Right cardiac atrium (tissue), 5 donors: ENCODE measurements around the gene SLC7A8. TPM values are rescaled to one million over a fixed set of nuclear protein-coding genes. Genes with fewer than 3 reads are reported as not detected.
A peak's percentile ranks its signal among the peaks of the same experiment; 100 is the strongest.
"Not testable (repeated sequence)": the region's sequence is repeated elsewhere in the genome, so short reads cannot be mapped to it uniquely, and the experiment has no call there.

ENCODE experiments used
- ATAC-seq, 2 donors: fragments of 200-7000 bp; cut with Tn5 transposase; one replicate each; pipeline versions ENCODE4 v1.8.0 to v1.9.1; 2020; ENCODE audit warnings: moderate library complexity in 2 of 2, mild to moderate bottlenecking in 1 of 2
- DNase-seq, 3 donors: peaks; one replicate each; pipeline ENCODE4 v3.0.0-alpha.2; 2020
- H3K27ac ChIP-seq: one replicate; pipeline ENCODE4 v1.5.1; 2013; ENCODE audit warnings: mild to moderate bottlenecking, low read length, control low read depth, moderate library complexity
- H3K27me3 ChIP-seq: one replicate; pipeline ENCODE4 v1.6.1; 2013; ENCODE audit not compliant: control insufficient read depth, insufficient read depth
- H3K4me1 ChIP-seq: one replicate; pipeline ENCODE4 v1.6.1; 2013; ENCODE audit warnings: low read length; ENCODE audit not compliant: control insufficient read depth, insufficient read depth
- H3K4me3 ChIP-seq: one replicate; pipeline ENCODE4 v1.5.1; 2013; ENCODE audit warnings: low read length, control low read depth
- H3K9me3 ChIP-seq: one replicate; pipeline ENCODE4 v1.6.1; 2013; ENCODE audit warnings: low read length; ENCODE audit not compliant: control insufficient read depth
- WGBS: extraction: QIAGEN DNeasy Blood & Tissue Kit; methylation state at CpG from one replicate; pipeline ENCODE4 v1.1.7; 2013; 5-methylcytosine and 5-hydroxymethylcytosine counted together
- intact Hi-C, 4 donors: fragments of 100-400 bp; cut with DNase I; formaldehyde crosslinking; loops; one replicate each; pipeline versions ENCODE4 v1.11.0 to v1.14.0; 2022 to 2023
- long read RNA-seq, 4 donors: library from polyadenylated mRNA; unstranded; transcript quantifications; one replicate each; pipeline ENCODE4 v2.0.0, GENCODE V29; 2020 to 2021
- polyA plus RNA-seq: library from polyadenylated mRNA; stranded (reverse); fragments of 200-250 nt; gene quantifications from one replicate; pipeline ENCODE4 v1.2.3, GENCODE V29; 2013
- total RNA-seq, 4 donors: library from RNA; stranded (reverse); fragmentation: NEBNext Ultra II Directional; extraction: Animal tissue kit (Norgen Biotek cat#: 25700); gene quantifications; one replicate each; pipeline ENCODE4 v1.2.1, GENCODE V29; 2021
- donor health status: healthy with polysubstance abuse.
- donor health status: DM: no; HTN: yes; CAD: no.
- donor health status: DM: no; HTN: no; CAD: no.
- donor health status: DM: no; HTN: yes; CAD: no; lungs with severe emphysema.
- donor health status: DM: yes; HTN: yes; CAD: no.

Gene SLC7A8
- total RNA-seq (10 to 100 TPM in 2 of 4 donors, 1 to 10 TPM in 2; 6.9 to 11.7 (median 10.1) TPM), polyA plus RNA-seq (7.8 TPM)
- long read RNA-seq, donor 1, partial matches to known transcripts: 1 of 2 reads
- long read RNA-seq, donor 1, other reads (novel, unspliced or antisense): 1 of 2 reads
- long read RNA-seq, donor 2, partial matches to known transcripts: 1 of 2 reads
- long read RNA-seq, donor 2, other reads (novel, unspliced or antisense): 0 of 2 reads
- long read RNA-seq, donor 3: 0 reads
- long read RNA-seq, donor 4, partial matches to known transcripts: 2 of 5 reads
- long read RNA-seq, donor 4, other reads (novel, unspliced or antisense): 2 of 5 reads

DNA sequence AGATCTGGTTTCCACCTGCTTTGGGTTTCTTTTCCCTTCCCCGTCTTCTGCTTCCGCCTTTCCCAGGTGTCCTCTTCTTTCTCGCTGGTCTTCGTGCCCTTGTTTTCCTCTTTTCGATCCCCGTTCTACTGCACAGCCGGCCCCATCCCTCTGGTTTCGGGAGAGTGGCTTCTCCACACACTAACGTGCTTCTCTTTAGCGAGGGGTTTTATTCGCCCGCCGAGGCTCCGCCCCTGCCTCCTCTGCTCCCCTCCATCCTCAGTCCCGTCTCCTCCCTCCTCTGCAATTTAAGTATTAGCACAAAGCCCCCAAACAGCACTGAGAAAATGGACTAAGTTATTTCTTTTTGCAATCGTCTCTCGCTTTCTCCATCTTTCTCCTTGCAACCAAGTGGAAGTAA, at the start of gene SLC7A8:
SLC7A8 (minus strand) TSS at position 182 of the 400 bp plus-strand sequence. CDS start 746 bp downstream, outside the sequence.
- no peaks in the 10 kb centered on the region for H3K4me1 ChIP-seq
- H3K9me3 ChIP-seq: no peaks in the 10 kb centered on the region
- DNase-seq (peak; percentile 54 to 81 (median 76)), ATAC-seq (peak; percentile 74 to 81)
- no peaks in the 10 kb centered on the region for H3K27me3 ChIP-seq
- WGBS: 2% methylated on average over 17 of the region's 17 CpGs
- intact Hi-C loops: no loop called here
- H3K4me3 ChIP-seq: peak within 1 kb of the TSS; percentile 52
- no peak within 1 kb of the TSS for H3K27ac ChIP-seq

DNA sequence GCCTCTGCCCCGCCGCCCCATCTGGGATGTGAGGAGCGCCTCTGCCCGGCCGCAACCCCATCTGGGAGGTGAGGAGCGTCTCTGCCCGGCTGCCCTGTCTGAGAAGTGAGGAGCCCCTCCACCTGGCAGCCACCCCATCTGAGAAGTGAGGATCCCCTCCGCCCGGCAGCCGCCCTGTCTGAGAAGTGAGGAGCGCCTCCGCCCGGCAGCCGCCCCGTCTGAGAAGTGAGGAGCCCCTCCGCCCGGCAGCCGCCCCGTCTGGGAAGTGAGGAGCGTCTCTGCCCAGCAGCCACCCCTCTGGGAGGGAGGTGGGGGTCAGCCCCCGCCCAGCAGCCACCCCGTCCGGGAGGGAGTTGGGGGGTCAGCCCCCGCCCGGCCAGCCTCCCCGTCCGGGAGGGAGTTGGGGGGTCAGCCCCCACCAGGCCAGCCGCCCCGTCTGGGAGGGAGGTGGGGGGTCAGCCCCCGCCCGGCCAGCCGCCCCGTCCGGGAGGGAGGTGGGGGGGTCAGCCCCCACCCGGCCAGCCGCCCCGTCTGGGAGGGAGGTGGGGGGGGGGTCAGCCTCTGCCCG, 48.9 kb upstream of the SLC7A8 start:
- intact Hi-C loops, H3K4me1 ChIP-seq, H3K9me3 ChIP-seq, H3K27ac ChIP-seq, H3K4me3 ChIP-seq, H3K27me3 ChIP-seq, ATAC-seq: not testable (repeated sequence)
- DNase-seq: peak in 1 of 3 donors; percentile 64
- 92% methylated on average over 38 of the region's 38 CpGs for WGBS

DNA sequence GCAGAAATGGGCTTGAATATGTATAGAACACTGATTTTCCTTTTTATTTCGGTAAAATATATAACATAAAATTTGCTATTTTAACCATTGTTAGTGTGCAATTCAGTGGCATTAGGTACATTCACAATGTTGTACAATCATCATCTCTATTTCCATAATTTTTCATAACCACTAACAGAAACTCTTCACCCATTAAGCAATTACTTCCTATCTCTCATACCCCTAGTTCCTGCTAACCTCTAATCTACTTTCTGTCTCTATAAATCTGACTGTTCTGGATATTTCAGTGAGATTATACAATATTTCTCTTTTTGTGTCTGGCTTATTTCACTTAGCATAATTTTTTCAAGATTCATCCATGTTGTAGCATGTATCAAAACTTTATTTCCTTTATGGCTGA, 45.4 kb upstream of the SLC7A8 start:
- intact Hi-C loops: no loop called here

DNA sequence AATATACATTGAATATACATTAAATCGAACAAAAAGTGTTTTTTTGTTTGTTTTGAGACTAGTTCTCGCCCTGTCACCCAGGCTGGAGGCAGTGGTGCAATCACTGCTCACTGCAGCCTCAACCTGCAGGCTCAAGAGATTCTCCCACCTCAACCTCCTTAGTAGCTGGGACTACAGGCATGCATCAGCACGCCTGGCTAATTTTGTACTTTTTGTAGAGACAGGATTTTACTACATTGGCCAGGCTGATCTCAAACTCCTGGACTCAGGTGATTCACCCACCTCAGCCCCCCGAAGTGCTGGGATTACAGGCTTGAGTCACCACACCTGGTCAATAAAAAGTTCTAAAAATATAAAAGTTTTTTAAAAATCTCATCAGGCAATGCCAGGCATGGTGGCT, 44.1 kb upstream of the SLC7A8 start:
- no peak for ATAC-seq
- DNase-seq: no peak
- Histone ChIP-seq H3K27ac (no peak overlapping the region), H3K4me3 (no peak overlapping the region), H3K27me3 (no peaks in the 10 kb centered on the region), H3K9me3 (no peaks in the 10 kb centered on the region), H3K4me1 (no peaks in the 10 kb centered on the region)
- intact Hi-C loops: no loop called here
- WGBS: 50% methylated on average over 4 of the region's 4 CpGs

More for the DNA sequence above, 45.4 kb upstream of the SLC7A8 start:
- Histone ChIP-seq H3K9me3 (no peaks in the 10 kb centered on the region), H3K27me3 (no peaks in the 10 kb centered on the region), H3K4me3 (no peak overlapping the region), H3K27ac (no peak overlapping the region), H3K4me1 (no peaks in the 10 kb centered on the region)
- 81% methylated on average over 1 of the region's 1 CpG for WGBS
- no peak for DNase-seq
- ATAC-seq: no peak

DNA sequence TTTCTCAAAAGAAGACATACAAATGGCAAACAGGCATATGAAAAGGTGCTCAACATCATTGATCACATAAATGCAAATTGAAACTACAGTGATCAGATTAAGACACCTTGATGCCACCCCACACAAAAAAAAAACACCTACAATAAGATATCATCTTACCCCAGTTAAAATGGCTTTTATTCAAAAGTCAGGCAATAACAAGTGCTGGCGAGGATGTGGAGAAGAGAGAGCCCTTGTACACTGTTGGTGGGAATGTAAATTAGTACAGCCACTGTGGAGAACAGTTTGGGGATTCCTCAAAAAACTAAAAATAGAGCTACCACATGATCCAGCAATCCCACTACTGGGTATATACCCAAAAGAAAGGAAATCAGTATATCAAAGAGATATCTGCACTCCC, 41.5 kb upstream of the SLC7A8 start:
- H3K4me1 ChIP-seq, H3K27ac ChIP-seq, ATAC-seq, H3K4me3 ChIP-seq, DNase-seq, intact Hi-C loops, H3K9me3 ChIP-seq, H3K27me3 ChIP-seq: not testable (repeated sequence)
- 77% methylated on average over 1 of the region's 1 CpG for WGBS

DNA sequence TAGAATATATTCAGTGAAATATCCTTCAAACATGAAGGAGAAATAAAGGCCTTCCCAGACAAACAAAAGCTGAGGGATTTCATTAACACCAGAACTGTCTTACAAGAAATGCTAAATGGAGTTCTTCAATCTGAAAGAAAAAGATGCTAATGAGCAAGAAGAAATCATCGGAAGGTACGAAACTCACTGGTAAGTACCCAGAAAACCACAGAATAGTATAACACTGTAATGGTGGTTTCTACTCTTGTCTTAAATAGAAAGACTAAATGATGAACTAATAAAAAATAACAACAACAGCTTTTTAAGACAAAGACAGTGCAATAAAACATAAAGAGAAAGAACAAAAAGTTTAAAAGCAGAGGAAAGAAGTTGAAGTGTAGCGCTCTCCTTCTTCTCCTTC, 35.6 kb upstream of the SLC7A8 start:
- no peak for ATAC-seq
- Histone ChIP-seq H3K27me3 (no peaks in the 10 kb centered on the region), H3K27ac (no peak overlapping the region), H3K9me3 (no peaks in the 10 kb centered on the region), H3K4me1 (no peaks in the 10 kb centered on the region), H3K4me3 (no peak overlapping the region)
- no peak for DNase-seq
- intact Hi-C loops: no loop called here
- 77% methylated on average over 3 of the region's 3 CpGs for WGBS

DNA sequence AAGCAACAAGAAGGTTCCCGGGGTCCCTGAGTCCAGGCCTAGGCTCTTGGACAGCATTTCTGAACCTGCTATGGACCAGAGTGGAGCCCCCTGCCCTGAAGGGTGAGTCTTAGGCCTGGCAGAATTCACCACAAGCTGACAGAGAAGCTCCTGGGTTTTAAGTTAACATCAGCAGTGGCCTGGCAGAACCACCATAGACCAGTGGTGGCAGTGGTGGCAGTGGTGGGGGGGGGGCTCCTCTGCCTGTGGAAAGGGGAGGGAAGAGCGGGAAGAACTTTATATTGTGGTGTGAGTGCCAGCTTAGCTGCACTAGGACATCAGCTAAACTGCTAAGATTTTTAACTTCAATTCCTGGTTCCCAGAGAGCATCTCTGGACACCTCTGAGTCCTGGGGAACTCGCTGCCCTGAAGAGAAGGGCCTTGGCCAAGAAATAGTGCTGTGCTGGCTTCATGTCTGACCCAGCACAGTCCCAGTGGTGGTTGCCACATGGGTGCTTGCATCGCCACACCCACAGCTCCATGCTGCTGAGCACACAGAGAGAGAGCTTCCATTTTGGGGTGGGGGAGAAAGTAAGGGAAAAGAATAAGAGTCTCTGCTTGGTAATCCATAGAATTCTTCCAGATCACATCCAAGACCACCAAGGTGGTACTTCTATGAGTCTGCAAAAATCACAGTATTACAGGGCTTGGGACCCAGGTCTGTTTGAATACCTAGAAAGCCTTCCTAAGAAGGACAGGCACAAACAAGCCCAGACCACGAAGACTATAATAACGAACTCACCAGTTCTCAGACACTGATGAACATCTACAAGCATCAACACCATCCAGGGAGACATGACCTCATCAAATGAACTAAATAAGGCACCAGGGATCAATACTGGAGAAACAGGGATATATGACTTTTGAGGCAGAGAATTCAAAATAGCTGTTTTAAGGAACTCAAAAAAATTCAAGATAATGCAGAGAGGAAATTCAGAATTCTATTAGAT, 33.9 kb upstream of the SLC7A8 start:
- WGBS: 89% methylated on average over 6 of the region's 6 CpGs
- no peak overlapping the region for H3K27ac ChIP-seq
- DNase-seq: no peak

DNA sequence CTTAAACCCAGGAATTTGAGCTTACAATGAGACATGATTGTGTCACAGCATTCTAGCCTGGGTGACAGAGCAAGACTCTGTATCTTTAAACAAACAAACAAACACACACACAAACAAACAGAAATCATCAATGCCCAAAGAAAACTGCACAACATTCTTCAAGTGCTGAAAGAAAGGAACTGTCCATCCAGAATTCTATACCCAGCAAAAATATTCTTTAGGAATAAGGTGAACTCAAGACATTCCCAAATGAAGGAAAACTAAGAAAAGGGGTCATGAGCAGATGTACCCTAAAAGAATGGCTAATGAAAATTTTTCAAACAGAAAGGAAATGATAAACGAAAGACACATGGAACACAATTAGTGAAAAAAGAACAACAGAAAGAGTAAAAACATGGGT, 32.0 kb upstream of the SLC7A8 start:
- ATAC-seq (no peak), DNase-seq (no peak)
- H3K27me3 ChIP-seq: no peaks in the 10 kb centered on the region
- intact Hi-C loops: no loop called here
- H3K4me3 ChIP-seq: no peak overlapping the region
- WGBS: 92% methylated on average over 1 of the region's 1 CpG
- no peak overlapping the region for H3K27ac ChIP-seq
- H3K4me1 ChIP-seq: no peaks in the 10 kb centered on the region
- no peaks in the 10 kb centered on the region for H3K9me3 ChIP-seq

More for the DNA sequence above, 33.9 kb upstream of the SLC7A8 start:
- H3K27me3 ChIP-seq: no peaks in the 10 kb centered on the region
- H3K4me3 ChIP-seq: no peak overlapping the region
- no peak for ATAC-seq
- intact Hi-C loops: no loop called here
- no peaks in the 10 kb centered on the region for H3K9me3 ChIP-seq
- H3K4me1 ChIP-seq: no peaks in the 10 kb centered on the region

DNA sequence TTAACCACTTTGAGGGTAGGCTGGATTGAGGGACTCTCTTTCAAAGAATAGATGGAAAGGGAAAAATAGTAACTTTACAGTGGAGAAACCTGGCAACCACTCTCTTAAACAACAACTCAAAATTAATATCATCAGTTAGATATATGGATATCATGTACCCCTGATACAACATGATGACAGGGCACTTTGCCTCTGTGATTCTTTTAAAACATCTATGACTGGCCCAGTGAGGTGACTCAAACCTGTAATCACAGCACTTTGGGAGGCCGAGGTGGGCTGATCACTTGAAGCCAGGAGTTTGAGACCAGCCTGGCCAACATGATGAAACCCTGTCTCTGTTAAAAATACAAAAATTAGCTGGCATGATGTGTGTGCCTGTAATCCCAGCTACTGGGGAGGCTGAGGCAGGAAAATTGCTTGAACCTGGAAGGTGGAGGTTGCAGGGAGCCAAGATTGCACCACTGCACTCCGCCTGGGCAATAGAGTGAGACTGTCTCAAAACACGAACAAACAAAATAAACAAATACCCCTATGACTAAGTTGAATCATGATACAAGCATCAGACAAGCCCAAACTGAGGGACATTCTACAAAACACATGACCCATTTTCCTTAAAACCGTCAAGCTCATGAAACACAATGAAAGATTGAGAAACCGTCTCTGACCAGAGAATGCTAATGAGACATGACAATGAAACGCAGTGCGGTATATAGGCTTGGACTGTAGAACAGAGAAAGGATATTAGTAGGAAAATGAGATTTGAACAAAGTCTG, 26.4 kb upstream of the SLC7A8 start:
- WGBS: 87% methylated on average over 7 of the region's 7 CpGs
- Histone ChIP-seq H3K4me1 (no peaks in the 10 kb centered on the region), H3K4me3 (no peak overlapping the region), H3K27me3 (no peaks in the 10 kb centered on the region), H3K27ac (no peak overlapping the region), H3K9me3 (no peaks in the 10 kb centered on the region)
- no peak for DNase-seq
- intact Hi-C loops: no loop called here
- no peak for ATAC-seq

DNA sequence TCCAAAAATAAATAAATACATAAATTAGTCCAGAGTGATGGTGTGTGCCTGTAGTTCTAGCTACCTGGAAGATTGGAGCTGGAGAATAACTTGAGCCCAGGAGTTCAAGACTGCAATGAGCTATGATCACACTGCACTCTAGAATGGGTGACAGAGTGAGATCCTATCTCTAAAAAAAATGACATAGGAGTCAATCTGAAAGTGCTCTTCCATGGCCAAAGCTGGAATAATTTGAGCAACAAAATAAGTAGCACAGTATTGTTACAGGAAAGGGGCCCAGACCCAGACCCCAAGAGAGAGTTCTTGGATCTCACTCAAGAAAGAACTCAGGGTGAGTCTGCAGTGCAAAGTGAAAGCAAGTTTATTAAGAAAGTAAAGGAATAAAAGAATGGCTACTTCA, 24.9 kb upstream of the SLC7A8 start:
- Histone ChIP-seq H3K9me3 (no peaks in the 10 kb centered on the region), H3K4me3 (no peak overlapping the region), H3K4me1 (no peaks in the 10 kb centered on the region), H3K27ac (no peak overlapping the region), H3K27me3 (no peaks in the 10 kb centered on the region)
- intact Hi-C loops: no loop called here
- DNase-seq (no peak), ATAC-seq (no peak)
